ENCODE measurements around the gene ADK. TPM values are rescaled to one million over a fixed set of nuclear protein-coding genes. Genes with fewer than 3 reads are reported as not detected.

The ADK gene
- total and polyA plus RNA-seq, 2 of the 4 experiments (the other 2 are of a cell fraction): 30.6 to 40.9 TPM

DNA sequence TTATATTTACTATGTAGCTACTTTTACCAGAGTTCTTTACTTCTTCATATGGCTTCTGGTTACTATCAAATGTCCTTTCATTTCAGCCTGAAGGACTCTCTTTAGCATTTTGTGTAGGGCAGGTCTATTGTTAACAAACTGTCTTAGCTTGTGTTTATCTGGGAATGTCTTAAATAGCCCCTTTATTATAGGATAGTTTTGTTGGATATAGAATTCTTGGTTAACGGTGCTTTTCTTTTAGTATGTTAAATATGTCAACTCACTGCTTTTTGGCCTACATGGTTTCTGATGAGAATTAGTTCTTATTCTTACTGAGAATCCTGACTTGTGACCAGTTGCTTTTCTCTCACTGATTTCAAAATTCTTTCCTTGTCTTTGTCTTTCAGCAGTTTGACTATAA lies 169.0 kb downstream of the ADK start:
- H3K27me3 ChIP-seq (ENCODE audit: control insufficient read depth, insufficient read depth, low read length): no peaks in the 10 kb centered on the region
- dilution Hi-C loops (cut with HindIII; ENCODE audit: low sequenced_read_pairs, unreplicated experiment): no loop called here
- H3K27ac ChIP-seq (ENCODE audit: insufficient read depth, low read length): no peak overlapping the region
- 0 out of 2 replicates have a peak, but pooled peaks cover 2% of the 10 kb centered on the region for H3K9me1 ChIP-seq (ENCODE audit: insufficient read depth, low read length)
- H2BK5ac ChIP-seq (ENCODE audit: low read depth, low read length, poor library complexity, severe bottlenecking): no peak overlapping the region
- intact Hi-C loops (cut with micrococcal nuclease): loop anchor here (5.0 kb wide), 1 partner anchor 57 kb away; no protein-coding TSS in a partner anchor
- no peak overlapping the region for H3K9ac ChIP-seq (ENCODE audit: low read depth, low read length)
- no peaks in the 10 kb centered on the region for H4K20me1 ChIP-seq (ENCODE audit: insufficient read depth, low read length)
- POLR2A ChIA-PET (ENCODE audit: unreplicated experiment): no interaction called here
- no peak overlapping the region for H3K18ac ChIP-seq (ENCODE audit: low read depth, low read length)
- H3K4me3 ChIP-seq (ENCODE audit: insufficient read depth, low read depth, low read length): no peak overlapping the region
- no TSS peak for BruUV-seq (replicated peaks)
- no peak overlapping the region for H2BK20ac ChIP-seq (ENCODE audit: low read depth, low read length)
- no peak overlapping the region for H3K23ac ChIP-seq (ENCODE audit: low read depth, low read length)
- H3K4ac ChIP-seq (ENCODE audit: low read depth, low read length): no peak overlapping the region
- CTCF ChIA-PET: no interaction called here
- no CpG with 5 or more reads among the region's 1 CpG for WGBS, 2 experiments (ENCODE audit: extremely low coverage in 2 of 2, insufficient read length in 1 of 2)
- no peak overlapping the region for H3K56ac ChIP-seq (ENCODE audit: extremely low read depth, insufficient read depth, low read length)
- ATAC-seq (ENCODE audit: low read depth) (no peak), DNase-seq (no peak)
- 0 out of 2 replicates have a peak, but pooled peaks cover 1% of the 10 kb centered on the region for H3K36me3 ChIP-seq (ENCODE audit: control insufficient read depth, insufficient read depth, low read length)
- H3K4me2 ChIP-seq (ENCODE audit: low read depth, low read length): no peak overlapping the region
- no peaks in the 10 kb centered on the region for H3K4me1 ChIP-seq (ENCODE audit: control insufficient read depth, insufficient read depth, low read length)
- no peak overlapping the region for H3K14ac ChIP-seq (replicated peaks; ENCODE audit: low read depth, low read length)
- no peak overlapping the region for H2BK15ac ChIP-seq (ENCODE audit: low read depth, low read length)
- no peaks in the 10 kb centered on the region for H3K9me3 ChIP-seq (ENCODE audit: control insufficient read depth, insufficient read depth, low read length)
- H2AK5ac ChIP-seq (ENCODE audit: low read depth, low read length): no peak overlapping the region
- H2AK9ac ChIP-seq (replicated peaks; ENCODE audit: low read depth, low read length, poor library complexity): no peak overlapping the region
- no peak overlapping the region for H4K8ac ChIP-seq (ENCODE audit: low read depth in 2 of 2, low read length in 2 of 2)
- no peak overlapping the region for H4K91ac ChIP-seq (ENCODE audit: insufficient read depth, low read depth, low read length)
- no peak overlapping the region for H2BK120ac ChIP-seq (ENCODE audit: low read depth, low read length)
- H2AFZ ChIP-seq (replicated peaks; ENCODE audit: low read length, poor library complexity): no peak overlapping the region
- peaks cover 6 to 8% of the 10 kb centered on the region in 2 experiments for H3K79me1 ChIP-seq (ENCODE audit: low read depth in 1 of 2, low read length in 2 of 2)
- in situ Hi-C loops (cut with MboI; ENCODE audit: low sequenced_read_pairs): no loop called here
- TF ChIP-seq RCOR1 (IDR thresholded peaks at IDR 0.05; ENCODE audit: insufficient replicate concordance, low read length) (no peak), SMC3 (IDR thresholded peaks at IDR 0.05; ENCODE audit: low read depth, low read length) (no peak), RAD21 (IDR thresholded peaks at IDR 0.05; ENCODE audit: low read length) (no peak), RFX5 (IDR thresholded peaks at IDR 0.05; ENCODE audit: low read depth, low read length) (no peak), MAFK (IDR thresholded peaks at IDR 0.05; ENCODE audit: low read depth, low read length) (no peak), MAZ (IDR thresholded peaks at IDR 0.05; ENCODE audit: borderline replicate concordance, low read depth, low read length) (no peak), POLR2A (IDR thresholded peaks at IDR 0.05; ENCODE audit: low read depth, low read length) (no peak), CEBPB (IDR thresholded peaks at IDR 0.05; ENCODE audit: low read depth, low read length) (no peak), MXI1 (IDR thresholded peaks at IDR 0.05; ENCODE audit: borderline replicate concordance, low read depth, low read length) (no peak), BHLHE40 (IDR thresholded peaks at IDR 0.05; ENCODE audit: low read depth, low read length) (no peak), NFE2L2 (IDR thresholded peaks at IDR 0.05; ENCODE audit: low read depth, low read length) (no peak), CHD1 (IDR thresholded peaks at IDR 0.05; ENCODE audit: low read depth, low read length) (no peak)
- TF ChIP-seq, protein P1, sequence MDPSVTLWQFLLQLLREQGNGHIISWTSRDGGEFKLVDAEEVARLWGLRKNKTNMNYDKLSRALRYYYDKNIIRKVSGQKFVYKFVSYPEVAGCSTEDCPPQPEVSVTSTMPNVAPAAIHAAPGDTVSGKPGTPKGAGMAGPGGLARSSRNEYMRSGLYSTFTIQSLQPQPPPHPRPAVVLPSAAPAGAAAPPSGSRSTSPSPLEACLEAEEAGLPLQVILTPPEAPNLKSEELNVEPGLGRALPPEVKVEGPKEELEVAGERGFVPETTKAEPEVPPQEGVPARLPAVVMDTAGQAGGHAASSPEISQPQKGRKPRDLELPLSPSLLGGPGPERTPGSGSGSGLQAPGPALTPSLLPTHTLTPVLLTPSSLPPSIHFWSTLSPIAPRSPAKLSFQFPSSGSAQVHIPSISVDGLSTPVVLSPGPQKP (IDR thresholded peaks at IDR 0.05; ENCODE audit: borderline replicate concordance, low read depth, low read length): no peak
- TF ChIP-seq, protein P2, sequence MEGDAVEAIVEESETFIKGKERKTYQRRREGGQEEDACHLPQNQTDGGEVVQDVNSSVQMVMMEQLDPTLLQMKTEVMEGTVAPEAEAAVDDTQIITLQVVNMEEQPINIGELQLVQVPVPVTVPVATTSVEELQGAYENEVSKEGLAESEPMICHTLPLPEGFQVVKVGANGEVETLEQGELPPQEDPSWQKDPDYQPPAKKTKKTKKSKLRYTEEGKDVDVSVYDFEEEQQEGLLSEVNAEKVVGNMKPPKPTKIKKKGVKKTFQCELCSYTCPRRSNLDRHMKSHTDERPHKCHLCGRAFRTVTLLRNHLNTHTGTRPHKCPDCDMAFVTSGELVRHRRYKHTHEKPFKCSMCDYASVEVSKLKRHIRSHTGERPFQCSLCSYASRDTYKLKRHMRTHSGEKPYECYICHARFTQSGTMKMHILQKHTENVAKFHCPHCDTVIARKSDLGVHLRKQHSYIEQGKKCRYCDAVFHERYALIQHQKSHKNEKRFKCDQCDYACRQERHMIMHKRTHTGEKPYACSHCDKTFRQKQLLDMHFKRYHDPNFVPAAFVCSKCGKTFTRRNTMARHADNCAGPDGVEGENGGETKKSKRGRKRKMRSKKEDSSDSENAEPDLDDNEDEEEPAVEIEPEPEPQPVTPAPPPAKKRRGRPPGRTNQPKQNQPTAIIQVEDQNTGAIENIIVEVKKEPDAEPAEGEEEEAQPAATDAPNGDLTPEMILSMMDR (conservative IDR thresholded peaks at IDR 0.05; ENCODE audit: low read depth, low read length): no peak
- TF ChIP-seq, protein P3, sequence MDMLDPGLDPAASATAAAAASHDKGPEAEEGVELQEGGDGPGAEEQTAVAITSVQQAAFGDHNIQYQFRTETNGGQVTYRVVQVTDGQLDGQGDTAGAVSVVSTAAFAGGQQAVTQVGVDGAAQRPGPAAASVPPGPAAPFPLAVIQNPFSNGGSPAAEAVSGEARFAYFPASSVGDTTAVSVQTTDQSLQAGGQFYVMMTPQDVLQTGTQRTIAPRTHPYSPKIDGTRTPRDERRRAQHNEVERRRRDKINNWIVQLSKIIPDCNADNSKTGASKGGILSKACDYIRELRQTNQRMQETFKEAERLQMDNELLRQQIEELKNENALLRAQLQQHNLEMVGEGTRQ (IDR thresholded peaks at IDR 0.05; ENCODE audit: low read depth, low read length): no peak
- no peak overlapping the region for H4K5ac ChIP-seq (ENCODE audit: low read depth, low read length)

Data from IMR-90 (cell line).